Measurements from ENCODE around the gene PCSK1.

DNA sequence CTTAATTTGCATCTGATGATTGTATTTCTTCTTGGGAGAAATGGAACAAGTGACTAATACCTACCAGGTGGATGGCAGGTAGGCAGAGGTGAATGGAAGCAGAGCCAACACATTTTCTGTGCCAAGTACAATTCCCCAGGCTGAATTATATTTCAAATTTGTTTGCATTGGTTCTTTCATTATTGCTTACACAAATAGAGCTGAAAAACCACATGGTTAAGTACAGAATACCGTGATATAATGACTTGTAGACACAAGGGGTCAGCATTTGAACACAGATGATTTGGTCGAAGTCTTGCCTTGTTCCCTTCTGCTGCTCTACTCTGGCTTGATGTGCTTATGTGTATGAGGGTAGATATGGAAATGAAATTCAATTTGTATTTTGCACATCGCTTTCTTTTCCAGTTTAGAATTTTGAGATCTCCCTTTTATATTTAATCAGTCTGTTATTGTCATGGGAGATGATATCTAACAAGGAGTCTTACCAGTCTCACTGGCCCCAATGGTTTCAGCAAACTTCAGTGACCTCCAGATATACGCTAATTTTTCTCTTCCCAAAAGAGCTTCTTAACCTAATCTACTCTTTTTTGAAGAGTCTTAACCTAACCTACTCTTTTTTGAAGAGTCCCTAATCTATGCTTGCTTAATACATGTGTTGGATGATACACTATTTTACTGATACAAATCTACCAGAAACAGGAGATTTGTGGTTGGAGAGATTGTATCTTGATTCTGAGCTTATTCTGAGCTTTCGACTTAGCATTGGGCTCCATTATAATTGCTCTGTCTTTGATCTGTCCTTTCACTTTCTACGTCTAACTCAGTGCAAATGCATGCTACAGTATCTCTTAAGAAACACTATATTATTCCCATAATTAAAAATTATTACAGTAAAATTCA is 88.1 kb downstream of the PCSK1 start:
- TF ChIP-seq POLR2AphosphoS5 (IDR thresholded peaks at IDR 0.05) (no peak), EP300 (IDR thresholded peaks at IDR 0.05) (no peak)
- TF ChIP-seq, protein P1, sequence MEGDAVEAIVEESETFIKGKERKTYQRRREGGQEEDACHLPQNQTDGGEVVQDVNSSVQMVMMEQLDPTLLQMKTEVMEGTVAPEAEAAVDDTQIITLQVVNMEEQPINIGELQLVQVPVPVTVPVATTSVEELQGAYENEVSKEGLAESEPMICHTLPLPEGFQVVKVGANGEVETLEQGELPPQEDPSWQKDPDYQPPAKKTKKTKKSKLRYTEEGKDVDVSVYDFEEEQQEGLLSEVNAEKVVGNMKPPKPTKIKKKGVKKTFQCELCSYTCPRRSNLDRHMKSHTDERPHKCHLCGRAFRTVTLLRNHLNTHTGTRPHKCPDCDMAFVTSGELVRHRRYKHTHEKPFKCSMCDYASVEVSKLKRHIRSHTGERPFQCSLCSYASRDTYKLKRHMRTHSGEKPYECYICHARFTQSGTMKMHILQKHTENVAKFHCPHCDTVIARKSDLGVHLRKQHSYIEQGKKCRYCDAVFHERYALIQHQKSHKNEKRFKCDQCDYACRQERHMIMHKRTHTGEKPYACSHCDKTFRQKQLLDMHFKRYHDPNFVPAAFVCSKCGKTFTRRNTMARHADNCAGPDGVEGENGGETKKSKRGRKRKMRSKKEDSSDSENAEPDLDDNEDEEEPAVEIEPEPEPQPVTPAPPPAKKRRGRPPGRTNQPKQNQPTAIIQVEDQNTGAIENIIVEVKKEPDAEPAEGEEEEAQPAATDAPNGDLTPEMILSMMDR (IDR thresholded peaks at IDR 0.05), result peak; percentile 49 to 71 (median 57)

Measured in esophagus muscularis mucosa (tissue), 4 donors.